NCI-H748 (cell line): Measurements from ENCODE around the gene CUL4B.
A peak's percentile ranks its signal among the peaks of the same experiment; 100 is the strongest.
"Not testable (repeated sequence)": the region's sequence is repeated elsewhere in the genome, so short reads cannot be mapped to it uniquely, and the experiment has no call there.

ENCODE experiments used
- DNase-seq: peaks from one replicate; lab custom pipeline; 2025; ENCODE audit not compliant: unreplicated experiment; lab: John Stamatoyannopoulos, UW

The CUL4B gene

DNA sequence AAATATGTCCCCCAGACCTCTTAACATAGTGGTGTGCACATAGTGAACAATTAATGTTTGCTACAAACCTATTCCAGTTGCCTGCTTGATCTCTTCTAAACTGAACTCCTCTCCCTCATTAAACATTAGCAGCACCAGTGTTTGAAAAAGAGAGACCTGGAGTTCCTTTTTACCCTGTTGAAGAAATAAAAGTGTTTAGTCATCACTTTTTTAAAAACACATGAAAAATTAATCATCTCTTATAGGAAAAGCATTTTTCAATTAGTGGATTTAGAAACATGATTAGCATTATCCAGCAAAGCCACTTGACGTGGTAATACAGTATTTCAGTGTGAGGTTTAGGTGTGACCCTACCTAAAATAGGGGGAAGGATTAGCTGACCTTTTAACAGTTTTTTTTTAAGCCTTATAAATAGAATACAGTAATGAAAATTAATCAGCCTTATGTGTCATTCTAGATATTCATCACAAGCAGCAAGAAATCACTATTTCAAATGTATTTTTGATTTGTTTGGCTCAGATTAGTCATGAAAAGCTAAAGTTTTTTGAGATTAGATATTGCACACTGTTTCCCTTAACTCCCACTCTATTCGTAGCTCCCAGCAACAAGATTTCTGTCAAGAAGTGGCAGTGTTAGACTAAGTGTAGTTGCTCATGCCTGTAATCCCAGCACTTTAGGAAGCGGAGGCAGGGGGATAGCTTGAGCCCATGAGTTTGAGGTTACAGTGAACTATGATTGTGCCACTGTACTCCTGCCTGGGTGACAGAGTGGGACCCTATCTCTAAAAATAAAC, 26.2 kb downstream of the CUL4B start:
- DNase-seq, result no peak

- no peak for DNase-seq
These were observed 37.9 kb downstream of the CUL4B start for GRCh38 chrX:120522820-120523219.

- no peak for DNase-seq
These were observed 42.8 kb downstream of the CUL4B start for GRCh38 chrX:120517936-120518335.

DNA sequence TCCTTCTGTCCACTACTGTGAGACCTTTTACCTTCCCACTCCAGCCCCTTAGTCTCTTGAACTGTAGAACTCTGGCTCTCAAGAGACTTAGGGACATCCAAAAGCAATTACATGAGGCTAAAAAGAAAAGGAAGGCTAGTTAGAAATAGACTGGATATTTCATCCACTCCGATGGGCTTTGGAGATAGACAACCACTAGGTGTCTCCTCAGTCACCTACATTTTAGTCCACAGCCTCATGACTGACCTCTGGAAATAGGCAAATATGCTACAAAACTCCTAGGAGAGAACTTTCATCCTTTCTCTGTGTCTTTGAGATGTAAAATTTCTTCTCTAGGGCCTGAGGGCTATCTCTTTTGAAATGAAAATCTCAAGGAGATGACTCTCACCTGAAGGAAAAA, 46.5 kb downstream of the CUL4B start:
- DNase-seq, result peak; percentile 36

DNA sequence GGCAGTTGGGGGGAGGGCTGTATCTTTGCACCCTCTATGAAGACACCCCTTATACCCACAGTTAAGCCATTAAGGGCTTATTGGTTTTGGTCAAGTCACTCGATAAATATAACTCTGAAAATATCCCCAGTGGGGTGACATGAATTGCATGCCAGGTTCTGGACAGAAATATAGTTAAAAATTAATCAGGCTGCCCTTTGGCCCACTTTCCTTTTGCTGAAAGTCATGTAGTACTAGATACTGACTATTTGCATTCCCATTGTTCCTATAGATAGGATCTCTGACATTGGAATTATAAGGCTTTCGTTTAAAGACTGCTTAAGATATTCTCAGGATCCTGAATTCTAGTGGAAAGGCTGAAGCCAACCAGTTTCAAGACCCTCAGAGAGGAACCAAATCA, 48.1 kb downstream of the CUL4B start:
- DNase-seq, result no peak

DNA sequence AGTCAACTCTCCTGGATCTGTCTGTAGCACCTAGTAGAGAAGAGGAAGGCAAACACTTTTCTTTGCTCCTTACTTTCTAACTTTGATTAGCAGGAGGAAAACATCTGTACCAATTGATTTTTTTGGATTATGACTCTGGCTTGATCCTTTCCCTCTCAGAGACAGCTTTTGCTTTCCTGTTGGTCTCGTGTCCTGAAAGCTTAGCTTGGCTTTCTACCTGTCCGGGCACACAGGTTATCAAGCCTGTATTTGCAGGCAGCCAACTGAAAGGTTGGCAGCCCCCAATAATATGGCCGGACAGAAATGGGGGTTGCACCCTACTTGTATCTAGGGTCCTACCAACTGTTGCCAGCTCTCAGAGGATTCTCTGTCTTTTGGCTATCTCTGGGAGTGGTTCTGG, 48.5 kb downstream of the CUL4B start:
- no peak for DNase-seq

DNA sequence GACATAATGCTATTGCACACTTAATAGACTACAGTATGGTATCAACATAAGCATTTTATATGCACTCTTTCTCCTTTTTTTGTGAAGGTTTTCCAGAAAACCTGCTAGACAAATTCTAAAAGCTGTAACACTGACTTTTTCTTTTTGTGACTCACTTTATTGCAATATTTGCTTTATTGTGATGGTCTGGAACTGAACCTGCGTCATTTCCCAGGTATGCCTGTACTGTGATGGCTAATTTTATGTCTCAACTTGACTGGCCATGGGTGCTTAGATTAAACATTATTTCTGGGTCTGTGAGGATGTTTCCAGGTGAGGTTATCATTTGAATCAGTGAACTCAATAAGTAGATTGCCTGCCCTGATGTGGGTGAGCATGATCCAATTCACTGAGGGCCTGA, 56.2 kb downstream of the CUL4B start:
- no peak for DNase-seq

DNA sequence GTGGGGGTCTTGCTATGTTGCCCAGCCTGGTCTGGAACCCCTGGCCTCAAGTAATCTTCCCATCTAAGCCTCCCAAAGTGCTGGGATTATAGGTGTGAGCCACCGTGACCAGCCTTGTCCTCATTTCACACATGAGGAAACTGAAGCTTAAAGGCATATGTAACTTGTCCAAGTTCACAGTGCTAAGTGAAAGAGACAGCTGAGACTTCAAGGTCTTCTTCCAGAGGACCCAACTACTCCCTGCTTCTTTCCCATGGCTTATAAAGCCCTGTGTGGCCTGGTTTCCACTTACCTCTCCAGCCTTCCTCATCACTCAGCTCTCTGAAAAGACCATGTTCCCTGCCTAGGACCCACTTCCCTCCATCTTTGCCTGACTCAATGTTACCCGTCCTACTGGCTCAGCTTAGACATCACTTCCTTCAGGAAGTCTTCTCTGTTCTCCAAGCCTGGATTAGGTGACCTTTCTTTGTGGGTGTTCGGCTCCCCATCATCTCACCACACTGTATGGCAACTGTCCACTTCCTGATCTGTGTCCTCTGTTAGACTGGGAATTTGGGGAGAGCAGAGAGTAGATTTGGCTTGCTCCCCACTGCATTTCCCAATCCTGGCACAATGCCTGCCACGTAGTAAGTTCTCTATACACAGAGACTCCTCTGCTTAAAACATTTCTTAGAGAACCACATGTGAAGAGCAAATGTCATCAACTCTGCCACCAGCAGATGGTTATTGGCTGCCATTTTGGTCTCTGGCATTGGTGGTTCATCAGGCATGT, 61.3 kb downstream of the CUL4B start:
- DNase-seq, result no peak

GRCh38 chrX:120490119-120490518, 70.6 kb downstream of the CUL4B start:
- not testable (repeated sequence) for DNase-seq

GRCh38 chrX:120486786-120487185, 74.0 kb downstream of the CUL4B start:
- DNase-seq, result no peak

DNA sequence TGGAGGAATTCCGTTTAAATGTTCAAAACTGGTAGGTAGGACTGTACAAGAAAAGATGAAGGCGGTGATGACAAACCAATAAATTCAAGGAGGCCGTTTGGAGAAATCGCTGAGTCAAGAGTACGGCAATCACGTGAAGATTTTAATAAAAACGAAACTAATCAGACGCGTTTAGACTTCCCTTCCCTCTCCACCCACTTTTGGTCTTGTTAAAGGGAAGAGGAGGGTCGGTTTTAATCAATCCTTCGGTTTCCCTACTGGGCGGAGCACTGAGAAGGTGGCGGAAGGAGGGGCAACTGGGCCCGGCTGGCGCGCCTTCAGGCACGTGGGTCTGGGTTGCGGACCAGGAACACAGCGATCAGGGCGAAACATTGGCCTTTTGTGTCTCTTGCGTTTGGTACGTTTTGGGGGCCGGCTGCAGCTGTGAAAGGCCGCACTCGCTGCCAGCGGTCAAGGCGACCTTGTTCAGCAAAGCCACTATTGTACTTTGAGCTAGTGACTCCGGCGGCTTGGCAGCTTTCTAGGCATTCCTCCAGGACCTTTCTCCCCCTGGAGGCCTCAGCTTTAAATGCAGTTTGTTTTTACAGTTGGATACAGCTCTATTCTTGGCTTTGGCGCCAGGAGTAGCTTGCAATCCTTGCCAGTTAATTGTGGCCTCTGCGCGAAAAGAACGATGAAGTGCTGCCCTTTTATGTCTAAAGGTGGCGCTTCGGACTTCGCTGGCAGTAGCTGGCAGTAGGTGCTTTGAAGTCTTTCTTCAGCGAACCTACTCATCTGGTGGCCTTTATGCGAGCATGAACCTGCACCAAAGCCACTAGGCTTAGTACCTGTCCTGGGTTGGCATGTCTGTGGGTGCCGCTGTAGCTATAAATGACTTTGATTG, 74.9 kb downstream of the CUL4B start:
- DNase-seq, result peak; percentile 96

GRCh38 chrX:120485315-120485637, 75.5 kb downstream of the CUL4B start:
- DNase-seq, result peak; percentile 53

DNA sequence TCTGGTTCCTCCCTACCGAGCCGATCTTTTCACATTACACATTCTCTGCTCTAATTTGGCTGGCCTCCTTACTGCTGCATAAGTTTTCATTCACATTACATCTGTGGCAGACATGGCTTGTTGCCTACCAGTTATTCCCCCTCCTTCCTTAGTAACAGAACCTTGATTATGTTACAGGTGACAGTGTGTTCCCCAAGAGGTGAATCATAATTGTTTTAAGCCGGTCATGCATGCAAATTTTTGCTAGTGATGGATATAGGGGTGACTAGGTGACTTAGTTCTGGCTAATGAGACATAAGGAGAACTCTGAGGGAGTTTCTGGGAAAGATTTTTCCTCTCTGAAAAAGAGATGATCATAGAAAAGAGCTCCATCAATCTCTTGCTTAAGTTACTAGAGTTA, 83.3 kb downstream of the CUL4B start:
- DNase-seq, result no peak

- no peak for DNase-seq
These were observed 84.0 kb downstream of the CUL4B start for GRCh38 chrX:120476714-120477113.

DNA sequence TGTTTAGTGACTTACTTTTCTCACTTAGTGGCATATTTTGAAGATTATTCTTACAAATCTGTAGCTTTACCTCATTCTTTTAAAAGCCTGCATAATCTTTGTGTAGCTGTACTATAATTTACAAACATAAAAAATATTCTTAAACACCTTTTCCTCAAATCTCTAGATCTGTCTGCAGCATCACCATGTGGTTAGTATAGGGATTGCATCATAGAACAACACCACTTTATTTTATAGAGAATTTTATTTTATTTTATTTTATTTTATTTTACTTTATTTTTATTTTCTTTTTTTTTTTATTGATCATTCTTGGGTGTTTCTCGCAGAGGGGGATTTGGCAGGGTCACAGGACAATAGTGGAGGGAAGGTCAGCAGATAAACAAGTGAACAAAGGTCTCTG, 85.3 kb downstream of the CUL4B start:
- peak; percentile 32 for DNase-seq
